ENCODE measurements around the gene CDH16.
A peak's percentile ranks its signal among the peaks of the same experiment; 100 is the strongest.

The CDH16 gene

GRCh38 chr16:66926961-66927436, 8.3 kb upstream of the CDH16 start:
- peak; percentile 71 for DNase-seq (ENCODE audit: low read depth)

DNA sequence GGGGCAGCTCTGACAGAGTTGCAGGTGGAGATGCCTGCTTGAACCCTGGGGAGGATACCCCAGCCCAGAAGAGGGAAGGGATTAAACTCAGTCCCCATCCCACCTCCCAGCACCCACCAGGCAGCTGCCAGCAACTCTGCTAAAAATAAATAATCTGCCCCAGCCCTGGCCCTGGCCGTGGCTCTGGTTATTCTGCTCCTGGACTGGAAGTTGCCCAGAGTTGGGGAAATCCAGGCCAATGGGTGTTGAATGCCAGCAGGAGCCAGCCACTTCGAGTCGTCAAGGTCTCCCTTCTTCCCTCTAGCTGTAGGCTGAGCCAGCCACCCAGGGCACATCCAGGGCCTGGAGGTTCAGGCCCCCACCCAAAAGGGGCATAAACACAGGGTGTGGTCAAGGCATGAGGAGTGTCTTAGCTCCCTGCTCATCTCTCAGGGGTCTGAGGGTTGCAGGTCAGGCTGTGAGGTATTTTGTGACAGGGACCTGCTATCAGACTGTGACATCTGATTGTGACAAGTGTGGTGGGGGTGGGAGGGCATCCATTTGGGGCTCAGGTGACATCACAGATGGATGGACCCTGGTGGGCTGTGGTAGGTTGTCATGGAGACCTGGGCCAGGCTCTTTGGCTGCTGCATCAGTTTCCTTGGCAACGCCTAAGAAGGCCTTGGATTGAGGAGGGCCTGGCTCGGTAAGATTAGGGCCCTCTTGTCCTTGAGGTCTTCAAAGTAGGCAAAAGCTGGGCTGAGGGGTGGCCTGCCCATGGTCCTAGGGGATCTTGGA, 7.7 kb upstream of the CDH16 start:
- no peak for DNase-seq (ENCODE audit: low read depth)

DNA sequence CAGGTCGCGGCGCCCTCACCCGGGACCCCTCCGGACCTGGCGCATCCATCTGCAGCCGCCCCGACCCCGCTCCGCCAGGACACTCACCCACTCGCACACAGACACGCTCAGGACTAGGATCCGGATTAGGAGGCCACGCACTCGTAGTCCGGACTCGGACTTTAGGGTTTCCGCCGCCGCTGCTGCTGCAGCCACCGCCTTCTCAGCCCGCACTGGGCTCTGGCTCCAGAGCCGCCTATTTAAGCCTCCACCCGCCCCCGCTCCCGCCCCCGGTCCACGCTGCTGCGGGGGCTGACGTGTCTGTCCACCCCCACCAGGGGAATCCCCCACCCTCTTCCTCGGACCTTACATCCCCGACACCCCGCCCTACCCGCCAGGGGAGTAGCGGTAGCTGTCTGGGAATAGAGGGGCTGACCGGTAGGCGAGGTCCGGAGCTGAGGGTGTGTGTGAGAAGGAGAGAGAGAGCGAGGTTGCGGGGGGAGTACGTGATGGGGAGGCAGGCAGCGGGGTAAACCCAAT, 6.7 kb upstream of the CDH16 start, which contains the start of gene RRAD:
RRAD (minus strand) TSS at position 214 of the 519 bp plus-strand sequence. CDS start 356 bp downstream, outside the sequence.
- DNase-seq (ENCODE audit: low read depth) = no peak

- no peak for DNase-seq (ENCODE audit: low read depth)
Observed at GRCh38 chr16:66924527-66925321, 6.0 kb upstream of the CDH16 start.

- no peak for DNase-seq (ENCODE audit: low read depth)
Observed at GRCh38 chr16:66923866-66924265, 5.2 kb upstream of the CDH16 start.

- DNase-seq (ENCODE audit: low read depth) = no peak
Observed at GRCh38 chr16:66923247-66923731, 4.6 kb upstream of the CDH16 start.

DNA sequence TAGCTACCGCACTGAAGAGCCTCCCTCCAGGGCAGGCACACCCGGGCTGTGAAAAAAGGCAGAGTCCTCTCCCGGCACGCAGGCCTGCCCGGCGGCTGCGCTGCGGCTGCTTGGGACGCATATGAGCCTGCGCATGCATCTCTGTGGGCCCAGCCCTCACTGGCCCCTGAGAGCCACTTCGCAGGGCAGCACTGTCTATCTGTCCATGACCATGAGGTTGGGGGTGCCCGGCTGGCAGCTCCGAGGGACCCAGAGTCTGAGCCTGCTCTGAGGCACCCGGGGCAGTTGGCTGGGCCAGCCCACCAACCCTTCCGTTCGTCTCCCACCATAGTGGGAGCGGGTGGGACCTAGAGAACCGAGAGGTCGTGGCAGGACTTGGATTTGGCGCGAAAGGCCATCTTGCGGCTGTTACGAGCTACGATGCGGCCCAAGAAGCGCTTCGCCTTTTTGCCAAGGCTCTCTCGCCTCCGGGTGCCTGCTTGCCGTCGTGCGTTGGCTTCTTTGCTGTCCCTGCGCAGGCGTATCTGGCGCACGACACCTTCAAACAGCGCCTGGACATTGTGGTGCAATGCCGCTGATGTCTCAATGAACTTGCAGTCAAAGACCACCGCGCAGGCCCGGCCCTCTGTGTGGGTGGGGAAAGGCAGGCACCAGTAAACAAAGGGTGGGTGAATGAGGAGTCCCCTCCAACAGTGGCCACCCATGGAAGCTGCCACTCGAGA, 3.2 kb upstream of the CDH16 start:
- DNase-seq (ENCODE audit: low read depth) = no peak

GRCh38 chr16:66920924-66921680, 2.4 kb upstream of the CDH16 start:
- no peak for DNase-seq (ENCODE audit: low read depth)

- DNase-seq (ENCODE audit: low read depth) = no peak
Observed at GRCh38 chr16:66920299-66920590, 1.6 kb upstream of the CDH16 start.

GRCh38 chr16:66919569-66920298, 1.0 kb upstream of the CDH16 start:
- DNase-seq (ENCODE audit: low read depth) = no peak

DNA sequence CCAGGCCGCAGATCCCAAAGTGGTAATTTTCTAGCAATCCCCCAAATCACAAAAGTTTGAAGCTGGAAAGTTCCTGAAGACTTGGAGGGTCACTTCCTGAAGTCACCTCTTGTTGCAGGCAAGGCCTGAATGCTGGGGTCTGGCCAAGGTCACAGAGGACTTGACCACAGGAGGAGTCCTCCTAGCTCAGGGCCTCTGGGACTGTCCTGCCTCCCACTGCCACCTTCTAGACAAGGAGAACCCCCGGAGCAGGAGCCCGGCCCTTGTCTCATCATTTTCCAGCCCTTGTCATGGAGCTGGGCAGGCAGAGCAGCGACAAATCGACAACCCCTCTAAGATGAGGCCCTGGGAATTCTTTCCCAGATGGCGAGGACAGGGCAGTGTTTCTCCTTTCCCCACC, 330 bp downstream of the CDH16 start:
- DNase-seq (ENCODE audit: low read depth) = no peak

DNA sequence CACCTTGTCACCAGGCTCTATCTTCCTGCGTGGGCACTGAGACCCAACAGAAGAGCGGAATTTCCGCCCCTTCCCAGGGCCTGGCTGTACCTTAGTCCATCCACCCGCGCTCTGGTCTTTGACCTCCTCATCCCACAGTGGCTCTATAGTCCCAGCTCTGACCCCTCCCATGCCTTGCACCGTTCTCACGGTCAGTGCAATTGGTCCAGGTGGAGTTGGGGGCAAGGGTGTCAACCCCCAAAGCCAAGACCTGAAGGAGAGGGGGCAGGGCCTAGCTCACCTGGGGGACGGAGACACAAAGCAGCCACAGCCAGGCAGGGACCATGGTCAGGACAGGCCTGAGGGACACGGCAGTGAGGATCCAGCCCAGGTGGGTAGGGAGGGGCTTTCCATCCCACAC, 944 bp downstream of the CDH16 start:
- DNase-seq (ENCODE audit: low read depth) = no peak

DNA sequence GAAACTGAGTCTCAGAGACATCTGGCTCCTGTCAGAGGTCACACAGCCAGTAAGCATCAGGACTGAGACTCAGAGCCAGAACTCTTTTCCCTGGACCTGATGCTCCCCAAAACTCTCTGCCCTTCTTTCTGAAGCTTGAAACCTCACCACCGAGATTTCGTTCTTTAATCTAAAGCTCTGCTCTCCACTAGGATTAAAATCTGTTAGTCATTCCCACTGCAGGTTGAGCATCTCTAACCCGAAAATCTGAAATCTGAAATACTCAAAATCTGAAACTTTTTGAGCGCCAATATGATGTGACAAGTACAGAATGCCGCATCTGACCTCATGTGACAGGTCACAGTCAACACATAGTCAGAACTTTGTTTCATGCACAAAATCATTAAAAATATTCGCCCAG, 2.2 kb downstream of the CDH16 start:
- no peak for DNase-seq (ENCODE audit: low read depth)

GRCh38 chr16:66915041-66915440, 3.6 kb downstream of the CDH16 start:
- DNase-seq (ENCODE audit: low read depth) = no peak

DNA sequence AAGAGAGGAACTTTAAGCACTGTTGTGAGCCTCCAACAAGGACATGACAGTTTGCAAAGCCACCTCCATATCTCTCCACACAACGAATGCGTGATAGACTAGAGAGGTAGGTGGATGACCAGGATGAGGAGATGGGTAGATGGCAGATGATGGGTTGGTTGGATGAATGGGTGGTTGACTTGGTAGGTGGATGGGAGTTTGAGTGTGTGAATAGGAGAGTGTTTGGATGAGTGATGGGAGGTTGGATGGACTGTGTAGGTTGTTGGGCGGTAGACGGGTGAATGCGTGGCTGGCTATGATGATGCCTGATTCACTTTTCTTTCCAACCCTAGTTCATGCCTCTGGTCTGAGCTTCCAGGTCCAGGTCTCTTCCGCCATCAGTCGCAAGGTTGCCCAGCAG, 4.1 kb downstream of the CDH16 start:
- DNase-seq (ENCODE audit: low read depth) = no peak

GRCh38 chr16:66913711-66914110, 5.0 kb downstream of the CDH16 start:
- no peak for DNase-seq (ENCODE audit: low read depth)

GRCh38 chr16:66913081-66913480, 5.6 kb downstream of the CDH16 start:
- no peak for DNase-seq (ENCODE audit: low read depth)

- no peak for DNase-seq (ENCODE audit: low read depth)
Observed at GRCh38 chr16:66911801-66912200, 6.9 kb downstream of the CDH16 start.

DNA sequence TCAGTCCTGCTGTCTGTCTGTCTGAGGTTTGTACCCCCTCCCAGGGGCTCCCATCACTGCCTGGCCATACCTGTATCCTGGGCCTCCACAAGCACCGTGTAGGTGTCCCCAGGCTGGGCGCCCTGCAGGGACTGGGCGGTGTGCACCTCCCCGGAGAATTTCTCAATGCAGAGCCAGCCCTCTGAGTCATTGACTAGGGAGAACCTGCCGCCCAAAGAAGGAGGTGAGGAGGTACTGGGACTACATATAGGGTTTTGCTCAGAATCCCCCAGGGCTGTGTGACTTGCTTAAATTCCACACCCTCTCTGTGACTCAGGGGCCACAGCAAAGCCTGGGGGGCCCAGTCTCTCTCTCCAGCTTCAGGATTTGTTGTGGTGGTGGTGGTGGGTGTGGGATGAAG, 7.6 kb downstream of the CDH16 start:
- DNase-seq (ENCODE audit: low read depth) = no peak

- DNase-seq (ENCODE audit: low read depth) = no peak
Observed at GRCh38 chr16:66910175-66910940, 8.3 kb downstream of the CDH16 start.

Measured in HS-27A (cell line).